GM12874 (cell line): ENCODE measurements around the gene MRPL1.

ENCODE experiments used
- CTCF ChIP-seq: IDR thresholded peaks from 2 replicates; pipeline ENCODE4 v1.5.1; 2011; ENCODE audit warnings: low read depth, mild to moderate bottlenecking, control low read depth, low read length, moderate library complexity; ENCODE audit not compliant: insufficient read depth

Gene MRPL1

GRCh38 chr4:77920371-77920770 is 57.7 kb downstream of the MRPL1 start:
- TF ChIP-seq CTCF = no peak

GRCh38 chr4:77921701-77922100 is 59.1 kb downstream of the MRPL1 start:
- TF ChIP-seq CTCF = no peak

DNA sequence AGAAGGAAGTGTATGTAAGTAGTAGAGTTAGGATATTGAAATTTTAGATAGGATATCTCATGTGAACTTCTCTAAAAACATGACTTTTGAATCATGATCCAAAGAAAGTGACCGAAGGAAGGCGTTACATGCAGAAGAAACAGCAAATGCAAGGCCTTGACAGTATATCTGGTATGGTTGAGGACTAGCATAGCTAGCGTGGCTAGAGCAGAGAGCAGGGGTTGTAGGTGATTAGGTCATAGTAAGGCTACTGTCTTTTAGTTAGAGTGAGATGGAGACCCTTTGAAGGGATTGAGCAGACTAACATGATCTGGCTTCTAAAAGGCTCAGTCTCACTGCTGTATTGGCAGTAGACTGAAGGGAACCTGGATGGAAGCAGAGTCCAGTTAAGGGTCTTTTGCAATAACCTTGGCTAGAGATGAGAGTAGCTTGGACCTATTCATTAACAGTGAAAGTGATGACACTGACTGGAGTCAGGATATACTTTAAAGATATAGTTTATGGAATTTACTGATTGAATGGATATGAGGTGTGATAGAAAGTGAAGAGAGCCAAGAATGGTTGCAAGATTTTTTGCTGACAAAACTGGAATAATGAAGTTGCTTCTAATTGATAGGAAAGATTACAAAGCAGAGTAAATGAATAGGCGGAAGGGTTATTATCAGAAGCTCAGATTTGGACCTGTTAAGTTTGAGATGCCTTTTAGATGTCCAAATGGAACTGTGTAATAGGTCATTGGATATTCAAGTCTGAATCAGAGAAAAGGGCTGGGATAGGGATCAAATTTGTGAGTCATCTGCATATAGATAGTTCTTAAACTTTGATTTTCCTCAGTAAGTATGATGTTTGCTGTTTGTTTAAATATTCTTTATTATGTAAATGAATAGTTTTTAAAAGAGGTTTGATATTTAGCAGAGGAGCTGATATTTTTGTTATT is 59.8 kb downstream of the MRPL1 start:
- no peak for TF ChIP-seq CTCF

DNA sequence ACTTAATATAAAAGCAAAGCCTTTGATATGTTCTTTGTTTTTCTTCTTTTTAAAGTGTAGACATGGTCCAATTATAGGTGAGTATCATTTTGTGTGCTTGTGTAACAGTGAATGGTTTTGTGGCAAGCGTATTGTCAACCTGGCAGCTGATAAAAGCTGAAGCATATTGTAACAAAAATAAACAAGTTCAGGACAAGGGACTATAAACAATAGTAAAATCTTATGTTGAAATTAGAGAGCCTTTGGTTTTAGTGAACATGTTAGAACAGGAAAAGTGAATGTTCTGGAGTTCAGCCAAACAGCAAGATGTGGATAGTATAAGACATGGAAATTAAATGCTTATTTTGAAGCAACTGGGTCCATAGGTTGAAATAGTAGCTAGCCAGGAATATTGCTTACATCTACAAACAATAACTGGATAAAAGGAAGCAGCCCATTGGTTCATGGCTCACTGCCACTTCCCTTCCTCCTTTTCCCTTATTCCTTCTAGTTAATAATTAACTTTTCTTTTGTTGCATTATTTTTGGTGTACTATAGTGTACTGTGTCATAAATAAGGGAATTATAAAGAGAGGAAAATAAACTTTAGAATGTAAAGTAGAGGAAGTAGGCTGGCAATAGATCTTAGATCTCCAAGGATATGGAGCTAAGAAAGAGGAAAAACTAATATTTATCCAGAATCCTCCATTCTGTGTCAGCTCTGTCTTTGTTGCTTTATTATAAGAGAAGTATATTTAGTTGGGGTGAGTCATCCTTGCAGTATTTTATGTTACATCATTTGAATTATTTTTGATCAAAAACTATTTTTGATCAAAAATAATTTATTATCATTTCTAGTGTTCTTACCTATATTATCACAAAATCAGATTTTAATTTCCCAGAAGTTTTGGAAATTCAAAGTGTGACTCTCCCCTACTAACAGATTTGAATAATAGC is 65.6 kb downstream of the MRPL1 start:
- TF ChIP-seq CTCF = no peak

GRCh38 chr4:77930154-77930639 is 67.6 kb downstream of the MRPL1 start:
- TF ChIP-seq CTCF = no peak

GRCh38 chr4:77930876-77931275 is 68.2 kb downstream of the MRPL1 start:
- no peak for TF ChIP-seq CTCF
